ENCODE results near the gene PTCD2.
"Not testable (repeated sequence)": the region's sequence is repeated elsewhere in the genome, so short reads cannot be mapped to it uniquely, and the experiment has no call there.

DNA sequence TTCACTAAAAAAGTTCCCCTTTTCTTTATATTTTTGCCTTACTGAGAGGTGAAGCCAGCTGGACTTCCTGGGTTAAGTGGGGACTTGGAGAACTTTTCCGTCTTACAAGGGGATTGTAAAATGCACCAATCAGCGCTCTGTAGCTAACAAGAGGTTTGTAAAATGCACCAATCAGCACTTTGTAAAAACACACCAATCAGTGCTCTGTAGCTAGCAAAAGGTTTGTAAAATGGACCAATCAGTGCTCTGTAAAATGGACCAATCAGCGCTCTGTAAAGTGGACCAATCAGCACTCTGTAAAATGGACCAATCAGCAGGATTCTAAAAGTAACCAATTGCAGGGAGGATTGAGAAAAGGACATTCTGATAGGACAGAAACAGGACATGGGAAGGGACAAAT lies 84.6 kb downstream of the PTCD2 start:
- TF ChIP-seq, protein P1, sequence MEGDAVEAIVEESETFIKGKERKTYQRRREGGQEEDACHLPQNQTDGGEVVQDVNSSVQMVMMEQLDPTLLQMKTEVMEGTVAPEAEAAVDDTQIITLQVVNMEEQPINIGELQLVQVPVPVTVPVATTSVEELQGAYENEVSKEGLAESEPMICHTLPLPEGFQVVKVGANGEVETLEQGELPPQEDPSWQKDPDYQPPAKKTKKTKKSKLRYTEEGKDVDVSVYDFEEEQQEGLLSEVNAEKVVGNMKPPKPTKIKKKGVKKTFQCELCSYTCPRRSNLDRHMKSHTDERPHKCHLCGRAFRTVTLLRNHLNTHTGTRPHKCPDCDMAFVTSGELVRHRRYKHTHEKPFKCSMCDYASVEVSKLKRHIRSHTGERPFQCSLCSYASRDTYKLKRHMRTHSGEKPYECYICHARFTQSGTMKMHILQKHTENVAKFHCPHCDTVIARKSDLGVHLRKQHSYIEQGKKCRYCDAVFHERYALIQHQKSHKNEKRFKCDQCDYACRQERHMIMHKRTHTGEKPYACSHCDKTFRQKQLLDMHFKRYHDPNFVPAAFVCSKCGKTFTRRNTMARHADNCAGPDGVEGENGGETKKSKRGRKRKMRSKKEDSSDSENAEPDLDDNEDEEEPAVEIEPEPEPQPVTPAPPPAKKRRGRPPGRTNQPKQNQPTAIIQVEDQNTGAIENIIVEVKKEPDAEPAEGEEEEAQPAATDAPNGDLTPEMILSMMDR (conservative IDR thresholded peaks at IDR 0.05 in 1 of 2, IDR thresholded peaks at IDR 0.05 in 1 of 2; ENCODE audit: low read depth in 1 of 2, low read length in 2 of 2): not testable (repeated sequence)
- TF ChIP-seq EZH2 (IDR thresholded peaks at IDR 0.05; ENCODE audit: low read length, missing control alignments): not testable (repeated sequence)
